Trophoblast cell (in vitro differentiated cells and primary cell): ENCODE results near the gene DENND1A.
"Not testable (repeated sequence)": the region's sequence is repeated elsewhere in the genome, so short reads cannot be mapped to it uniquely, and the experiment has no call there.

Source experiments
- DNase-seq, 2 donors: peaks; one replicate each; pipeline ENCODE4 v3.0.0-alpha.2; 2016
- H2AFZ ChIP-seq: 2 replicates; pipeline ENCODE4 v1.6.1; 2013; ENCODE audit warnings: low read length, moderate library complexity, mild to moderate bottlenecking; ENCODE audit not compliant: insufficient read depth, poor library complexity
- H2AK5ac ChIP-seq: 2 replicates; pipeline ENCODE4 v1.6.1; 2013; ENCODE audit warnings: mild to moderate bottlenecking, low read length
- H2BK120ac ChIP-seq: 2 replicates; pipeline ENCODE4 v1.6.1; 2013; ENCODE audit warnings: low read length, mild to moderate bottlenecking, moderate library complexity; ENCODE audit not compliant: insufficient read depth, poor library complexity
- H2BK12ac ChIP-seq: 2 replicates; pipeline ENCODE4 v1.6.1; 2013; ENCODE audit warnings: mild to moderate bottlenecking, low read length, moderate library complexity
- H2BK5ac ChIP-seq: 2 replicates; pipeline ENCODE4 v1.6.1; 2013; ENCODE audit warnings: low read length, low read depth, moderate library complexity, mild to moderate bottlenecking; ENCODE audit not compliant: poor library complexity
- H3K14ac ChIP-seq: 2 replicates; pipeline ENCODE4 v1.6.1; 2013; ENCODE audit warnings: mild to moderate bottlenecking, low read length
- H3K18ac ChIP-seq: 2 replicates; pipeline ENCODE4 v1.6.1; 2013; ENCODE audit warnings: mild to moderate bottlenecking, low read length
- H3K23ac ChIP-seq: 2 replicates; pipeline ENCODE4 v1.6.1; 2013; ENCODE audit warnings: low read length
- H3K27ac ChIP-seq: 2 replicates; pipeline ENCODE4 v1.5.1; 2013; ENCODE audit warnings: low read depth, mild to moderate bottlenecking, inconsistent platforms, low read length, moderate library complexity
- H3K27me3 ChIP-seq: 2 replicates; pipeline ENCODE4 v1.6.1; 2013; ENCODE audit warnings: inconsistent platforms, mild to moderate bottlenecking, low read length, moderate library complexity; ENCODE audit not compliant: insufficient read depth
- H3K36me3 ChIP-seq, 2 experiments: 1 replicate in 1 of 2; 2 replicates in 1 of 2; pipeline ENCODE4 v1.6.1; 2013; ENCODE audit warnings: low read length in 2 of 2, mild to moderate bottlenecking in 2 of 2, moderate library complexity in 1 of 2; ENCODE audit not compliant: insufficient read depth in 2 of 2, control insufficient read depth in 1 of 2
- H3K4ac ChIP-seq: 2 replicates; pipeline ENCODE4 v1.6.1; 2013; ENCODE audit warnings: low read depth, mild to moderate bottlenecking, low read length, moderate library complexity
- H3K4me1 ChIP-seq, 2 experiments: 1 replicate in 1 of 2; 2 replicates in 1 of 2; pipeline ENCODE4 v1.6.1; 2013; ENCODE audit warnings: low read length in 2 of 2, mild to moderate bottlenecking in 2 of 2, moderate library complexity in 1 of 2; ENCODE audit not compliant: insufficient read depth in 2 of 2, control insufficient read depth in 1 of 2
- H3K4me2 ChIP-seq: 2 replicates; pipeline ENCODE4 v1.6.1; 2013; ENCODE audit warnings: inconsistent platforms, mild to moderate bottlenecking, low read length, moderate library complexity
- H3K4me3 ChIP-seq: 2 replicates; pipeline ENCODE4 v1.5.1; 2013; ENCODE audit warnings: mild to moderate bottlenecking, low read depth, low read length, inconsistent platforms
- H3K79me1 ChIP-seq: one replicate; pipeline ENCODE4 v1.6.1; 2013; ENCODE audit warnings: low read length
- H3K79me2 ChIP-seq: 2 replicates; pipeline ENCODE4 v1.6.1; 2013; ENCODE audit warnings: low read length, mild to moderate bottlenecking; ENCODE audit not compliant: control insufficient read depth, insufficient read depth, poor library complexity
- H3K9ac ChIP-seq: 2 replicates; pipeline ENCODE4 v1.6.1; 2013; ENCODE audit warnings: mild to moderate bottlenecking, low read length
- H3K9me3 ChIP-seq: 2 replicates; pipeline ENCODE4 v1.6.1; 2013; ENCODE audit warnings: low read depth, mild to moderate bottlenecking, control low read depth, inconsistent platforms, low read length; ENCODE audit not compliant: insufficient read depth
- H4K12ac ChIP-seq: 2 replicates; pipeline ENCODE4 v1.6.1; 2013; ENCODE audit warnings: low read depth, mild to moderate bottlenecking, low read length, moderate library complexity
- H4K8ac ChIP-seq: 2 replicates; pipeline ENCODE4 v1.6.1; 2013; ENCODE audit warnings: low read depth, mild to moderate bottlenecking, low read length, moderate library complexity
- H4K91ac ChIP-seq: one replicate; pipeline ENCODE4 v1.6.1; 2013; ENCODE audit warnings: low read depth, mild to moderate bottlenecking, low read length, moderate library complexity
- WGBS: extraction: QIAGEN DNeasy Blood & Tissue Kit; methylation state at CpG from one replicate; pipeline ENCODE4 v1.1.7; 2013; ENCODE audit warnings: missing lambda C conversion rate; ENCODE audit not compliant: insufficient read length, insufficient coverage; ENCODE audit errors: extremely low coverage; 5-methylcytosine and 5-hydroxymethylcytosine counted together

Gene DENND1A

GRCh38 chr9:123893115-123893514 lies 36.8 kb downstream of the DENND1A start:
- no peak overlapping the region for H3K9ac ChIP-seq
- no peaks in the 10 kb centered on the region for H3K9me3 ChIP-seq
- H3K18ac ChIP-seq = no peak overlapping the region
- no peak overlapping the region for H3K4ac ChIP-seq
- WGBS = no CpG with 5 or more reads among the region's 3 CpGs
- no peaks in the 10 kb centered on the region for H3K36me3 ChIP-seq
- no peak overlapping the region for H3K4me2 ChIP-seq
- no peak overlapping the region for H2BK120ac ChIP-seq
- no peaks in the 10 kb centered on the region for H3K79me1 ChIP-seq
- H4K12ac ChIP-seq = no peak overlapping the region
- no peak overlapping the region for H4K8ac ChIP-seq
- H4K91ac ChIP-seq = no peak overlapping the region
- no peak overlapping the region for H2AK5ac ChIP-seq
- no peak overlapping the region for H2BK5ac ChIP-seq
- H3K27ac ChIP-seq = no peak overlapping the region
- H2AFZ ChIP-seq = no peak overlapping the region
- H3K79me2 ChIP-seq = peaks cover 2% of the 10 kb centered on the region
- H3K27me3 ChIP-seq = no peaks in the 10 kb centered on the region
- no peak overlapping the region for H3K14ac ChIP-seq
- DNase-seq = no peak
- H2BK12ac ChIP-seq = no peak overlapping the region
- H3K4me3 ChIP-seq = no peak overlapping the region
- H3K4me1 ChIP-seq = no peaks in the 10 kb centered on the region
- no peak overlapping the region for H3K23ac ChIP-seq

- no peak overlapping the region for H4K8ac ChIP-seq
- H3K4ac ChIP-seq = no peak overlapping the region
- no peaks in the 10 kb centered on the region for H3K36me3 ChIP-seq
- H4K91ac ChIP-seq = no peak overlapping the region
- no peak overlapping the region for H3K27ac ChIP-seq
- no peak overlapping the region for H3K9ac ChIP-seq
- no peak overlapping the region for H3K4me3 ChIP-seq
- H3K14ac ChIP-seq = no peak overlapping the region
- H3K79me2 ChIP-seq = peaks cover 2% of the 10 kb centered on the region
- no peak overlapping the region for H2AK5ac ChIP-seq
- no peak overlapping the region for H3K23ac ChIP-seq
- no peak overlapping the region for H3K4me2 ChIP-seq
- no peak overlapping the region for H4K12ac ChIP-seq
- no peak overlapping the region for H2BK12ac ChIP-seq
- H3K79me1 ChIP-seq = no peaks in the 10 kb centered on the region
- H2BK5ac ChIP-seq = no peak overlapping the region
- no peak overlapping the region for H2AFZ ChIP-seq
- no peaks in the 10 kb centered on the region for H3K9me3 ChIP-seq
- no CpG with 5 or more reads among the region's 1 CpG for WGBS
- no peak for DNase-seq
- H3K18ac ChIP-seq = no peak overlapping the region
- no peak overlapping the region for H2BK120ac ChIP-seq
- no peaks in the 10 kb centered on the region for H3K4me1 ChIP-seq
- no peaks in the 10 kb centered on the region for H3K27me3 ChIP-seq
Measured at GRCh38 chr9:123887837-123888236, 42.1 kb downstream of the DENND1A start.

- H4K91ac ChIP-seq, H2BK120ac ChIP-seq, H2BK5ac ChIP-seq, H4K8ac ChIP-seq, H3K4ac ChIP-seq, H3K23ac ChIP-seq, H3K27ac ChIP-seq, H3K79me2 ChIP-seq, H3K4me1 ChIP-seq, H3K9me3 ChIP-seq, H3K9ac ChIP-seq, H2AFZ ChIP-seq, H3K79me1 ChIP-seq, H3K27me3 ChIP-seq, H3K4me2 ChIP-seq, H3K36me3 ChIP-seq, H2AK5ac ChIP-seq, DNase-seq, H3K18ac ChIP-seq, H3K14ac ChIP-seq, H4K12ac ChIP-seq, H2BK12ac ChIP-seq, H3K4me3 ChIP-seq: not testable (repeated sequence)
- no CpG with 5 or more reads among the region's 6 CpGs for WGBS
Measured at GRCh38 chr9:123885834-123886233, 44.1 kb downstream of the DENND1A start.

- Histone ChIP-seq H3K36me3 (no peaks in the 10 kb centered on the region), H3K79me1 (no peaks in the 10 kb centered on the region), H2AK5ac (no peak overlapping the region), H4K12ac (no peak overlapping the region), H2BK120ac (no peak overlapping the region), H3K4me3 (no peak overlapping the region), H3K18ac (no peak overlapping the region), H3K23ac (no peak overlapping the region), H3K9me3 (no peaks in the 10 kb centered on the region), H2AFZ (no peak overlapping the region), H3K4me1 (no peaks in the 10 kb centered on the region), H3K4ac (no peak overlapping the region), H2BK12ac (no peak overlapping the region), H4K91ac (no peak overlapping the region), H3K9ac (no peak overlapping the region), H3K14ac (no peak overlapping the region), H3K27me3 (no peaks in the 10 kb centered on the region), H3K27ac (no peak overlapping the region), H2BK5ac (no peak overlapping the region), H3K79me2 (no peaks in the 10 kb centered on the region), H3K4me2 (no peak overlapping the region), H4K8ac (no peak overlapping the region)
- WGBS = no CpG with 5 or more reads among the region's 1 CpG
- DNase-seq = no peak
Measured at GRCh38 chr9:123883634-123884033, 46.3 kb downstream of the DENND1A start.
